ENCODE results near the gene SLC6A2. TPM values are rescaled to one million over a fixed set of nuclear protein-coding genes. Genes with fewer than 3 reads are reported as not detected.

Gene SLC6A2
- total RNA-seq, 2 experiments from 2014 or later: not detected

DNA sequence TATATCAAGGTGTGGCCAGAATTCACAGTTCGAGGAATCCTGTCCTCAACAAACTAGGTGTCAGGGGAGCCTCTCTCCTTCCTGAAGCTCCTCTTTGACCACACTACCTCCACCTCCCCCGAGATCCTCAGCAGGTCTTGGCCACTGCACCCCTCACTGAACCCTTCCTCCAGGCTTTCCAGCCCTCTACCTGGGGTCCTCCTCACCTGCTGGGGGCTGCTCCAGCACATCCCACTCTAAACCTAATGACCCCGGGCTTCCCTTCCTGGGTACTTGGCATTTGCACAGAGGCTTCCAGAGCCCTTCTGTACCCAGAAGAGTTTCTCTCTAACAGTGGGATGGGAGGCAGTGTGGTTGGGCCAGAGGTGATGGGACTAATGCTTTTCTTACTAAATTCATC lies 9.7 kb downstream of the SLC6A2 start:
- peaks cover 2% of the 10 kb centered on the region for H3K27me3 Mint-ChIP-seq
- H3K27ac Mint-ChIP-seq: no peak overlapping the region
- no peaks in the 10 kb centered on the region for H3K36me3 Mint-ChIP-seq
- ChIA-PET CTCF (interaction anchor here (1.3 kb wide), 1 partner anchor 201 kb away, joined by 3 read pairs; no protein-coding TSS in a partner anchor), POLR2A (no interaction called here)
- no peaks in the 10 kb centered on the region for H3K4me1 Mint-ChIP-seq (ENCODE audit: low read depth)
- H3K4me3 Mint-ChIP-seq: no peak overlapping the region
- DNase-seq: no peak
- H3K9me3 Mint-ChIP-seq: peaks cover 6% of the 10 kb centered on the region
- intact Hi-C loops (cut with micrococcal nuclease): no loop called here

DNA sequence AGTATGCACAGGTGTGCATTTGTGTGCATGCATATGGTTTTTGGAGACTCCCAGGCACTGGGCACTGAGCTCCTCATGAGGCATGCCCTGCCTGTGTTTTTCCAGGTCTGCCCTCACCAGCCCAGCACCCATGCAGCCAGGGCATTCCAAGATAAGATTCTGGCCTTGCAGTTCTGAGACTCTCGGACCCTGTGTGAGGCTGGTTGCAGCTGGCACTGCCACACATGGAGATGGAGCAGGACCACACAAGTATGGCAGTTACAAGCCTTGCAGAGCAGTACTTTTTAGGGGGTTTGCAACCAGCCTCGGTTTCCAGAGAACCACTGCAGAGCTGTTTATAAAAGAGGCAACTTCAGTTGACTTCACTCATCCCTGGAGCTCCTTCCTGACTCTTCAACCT lies 10.2 kb downstream of the SLC6A2 start:
- POLR2A ChIA-PET: no interaction called here
- no peak for DNase-seq
- Mint-ChIP-seq H3K4me3 (no peak overlapping the region), H3K27ac (no peak overlapping the region), H3K36me3 (no peaks in the 10 kb centered on the region), H3K27me3 (peaks cover 2% of the 10 kb centered on the region), H3K4me1 (ENCODE audit: low read depth) (no peaks in the 10 kb centered on the region), H3K9me3 (peaks cover 6% of the 10 kb centered on the region)
- CTCF ChIA-PET: interaction anchor here (1.7 kb wide), 1 partner anchor 201 kb away, joined by 5 read pairs; no protein-coding TSS in a partner anchor
- intact Hi-C loops (cut with micrococcal nuclease): no loop called here

- DNase-seq: no peak
- H3K4me3 Mint-ChIP-seq: no peak overlapping the region
- no peaks in the 10 kb centered on the region for H3K36me3 Mint-ChIP-seq
- H3K9me3 Mint-ChIP-seq: peaks cover 6% of the 10 kb centered on the region
- H3K4me1 Mint-ChIP-seq (ENCODE audit: low read depth): no peaks in the 10 kb centered on the region
- peaks cover 2% of the 10 kb centered on the region for H3K27me3 Mint-ChIP-seq
- CTCF ChIA-PET: interaction anchor here (1.3 kb wide), 1 partner anchor 203 kb away, joined by 3 read pairs; no protein-coding TSS in a partner anchor
- POLR2A ChIA-PET: no interaction called here
- intact Hi-C loops (cut with micrococcal nuclease): no loop called here
- H3K27ac Mint-ChIP-seq: no peak overlapping the region
These were observed 12.0 kb downstream of the SLC6A2 start for GRCh38 chr16:55667753-55668152.

DNA sequence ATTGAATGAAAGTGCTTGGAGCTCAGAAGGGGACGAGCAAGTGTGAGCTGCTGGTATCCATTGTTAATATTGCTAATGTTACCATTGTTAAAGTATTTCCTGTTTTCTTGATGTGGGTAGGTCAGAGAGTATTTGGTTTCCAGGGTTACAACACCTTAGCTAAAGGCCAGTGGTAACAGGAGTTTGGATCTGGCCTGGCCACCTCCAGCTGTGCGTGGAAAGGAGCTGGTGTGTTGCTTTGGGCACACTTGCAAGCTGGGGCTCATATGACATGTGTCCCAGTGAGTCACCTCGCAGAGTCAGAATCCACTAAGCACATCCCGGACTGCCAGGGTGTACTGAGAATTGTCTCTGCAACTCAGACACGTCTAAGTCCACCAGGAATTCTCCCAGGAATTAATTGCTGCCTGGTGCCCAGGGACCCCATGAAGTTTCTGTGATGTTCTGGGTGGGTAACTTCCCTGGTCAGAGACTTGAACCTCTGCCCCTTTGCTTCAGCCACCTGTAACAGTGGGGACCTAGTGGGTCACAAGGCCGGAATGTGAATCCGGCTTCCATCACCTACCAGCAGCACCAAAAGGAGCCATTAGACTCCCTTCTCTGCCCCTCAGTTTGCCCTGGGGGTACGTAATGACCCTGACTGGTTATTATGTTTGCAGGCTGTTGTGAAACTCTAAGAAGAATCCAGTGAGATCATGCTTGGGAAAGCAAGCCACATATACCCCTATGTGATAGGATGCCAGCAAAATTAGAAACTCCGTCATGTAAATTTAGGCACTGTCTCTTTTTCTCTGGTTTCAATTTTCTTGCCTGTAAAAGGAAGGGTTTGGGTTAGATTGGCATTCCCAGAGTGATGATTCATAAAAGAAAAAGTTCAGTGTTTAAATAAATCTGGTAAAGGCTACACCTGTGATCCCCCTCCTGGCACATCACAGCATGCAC lies 12.8 kb downstream of the SLC6A2 start:
- Mint-ChIP-seq H3K36me3 (no peaks in the 10 kb centered on the region), H3K27me3 (peaks cover 2% of the 10 kb centered on the region), H3K27ac (no peak overlapping the region), H3K9me3 (no peaks in the 10 kb centered on the region), H3K4me1 (ENCODE audit: low read depth) (no peaks in the 10 kb centered on the region), H3K4me3 (no peak overlapping the region)
- CTCF ChIA-PET: interaction anchor here (1.3 kb wide), 1 partner anchor 204 kb away, joined by 3 read pairs; no protein-coding TSS in a partner anchor
- POLR2A ChIA-PET: no interaction called here
- DNase-seq: no peak
- intact Hi-C loops (cut with micrococcal nuclease): no loop called here

GRCh38 chr16:55671206-55671973 lies 15.6 kb downstream of the SLC6A2 start:
- Mint-ChIP-seq H3K9me3 (no peaks in the 10 kb centered on the region), H3K4me1 (ENCODE audit: low read depth) (no peaks in the 10 kb centered on the region), H3K36me3 (no peaks in the 10 kb centered on the region), H3K27ac (no peak overlapping the region), H3K4me3 (no peak overlapping the region), H3K27me3 (peaks cover 4% of the 10 kb centered on the region)
- intact Hi-C loops (cut with micrococcal nuclease): no loop called here
- DNase-seq: no peak
- ChIA-PET CTCF (no interaction called here), POLR2A (no interaction called here)

DNA sequence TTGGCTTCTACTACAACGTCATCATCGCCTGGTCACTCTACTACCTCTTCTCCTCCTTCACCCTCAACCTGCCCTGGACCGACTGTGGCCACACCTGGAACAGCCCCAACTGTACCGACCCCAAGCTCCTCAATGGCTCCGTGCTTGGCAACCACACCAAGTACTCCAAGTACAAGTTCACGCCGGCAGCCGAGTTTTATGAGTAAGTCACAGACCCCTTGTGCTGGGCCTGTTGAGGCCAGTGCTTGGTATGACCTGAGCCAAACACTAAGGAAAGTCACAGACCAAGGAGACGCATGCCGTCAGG lies 16.1 kb downstream of the SLC6A2 start:
- CTCF ChIA-PET: no interaction called here
- POLR2A ChIA-PET: no interaction called here
- Mint-ChIP-seq H3K4me3 (no peak overlapping the region), H3K36me3 (no peaks in the 10 kb centered on the region), H3K27ac (no peak overlapping the region), H3K27me3 (peaks cover 4% of the 10 kb centered on the region), H3K9me3 (no peaks in the 10 kb centered on the region), H3K4me1 (ENCODE audit: low read depth) (no peaks in the 10 kb centered on the region)
- no peak for DNase-seq
- intact Hi-C loops (cut with micrococcal nuclease): no loop called here

GRCh38 chr16:55672471-55672870 lies 16.7 kb downstream of the SLC6A2 start:
- Mint-ChIP-seq H3K27me3 (peaks cover 4% of the 10 kb centered on the region), H3K27ac (no peak overlapping the region), H3K4me3 (no peak overlapping the region), H3K36me3 (no peaks in the 10 kb centered on the region), H3K4me1 (ENCODE audit: low read depth) (no peaks in the 10 kb centered on the region), H3K9me3 (no peaks in the 10 kb centered on the region)
- POLR2A ChIA-PET: no interaction called here
- CTCF ChIA-PET: no interaction called here
- intact Hi-C loops (cut with micrococcal nuclease): no loop called here
- DNase-seq: no peak

- intact Hi-C loops (cut with micrococcal nuclease): no loop called here
- CTCF ChIA-PET: no interaction called here
- Mint-ChIP-seq H3K4me1 (ENCODE audit: low read depth) (no peaks in the 10 kb centered on the region), H3K27ac (no peak overlapping the region), H3K36me3 (no peaks in the 10 kb centered on the region), H3K9me3 (no peaks in the 10 kb centered on the region), H3K4me3 (no peak overlapping the region), H3K27me3 (peaks cover 4% of the 10 kb centered on the region)
- POLR2A ChIA-PET: no interaction called here
- DNase-seq: no peak
These were observed 22.5 kb downstream of the SLC6A2 start for GRCh38 chr16:55678161-55678821.

- Mint-ChIP-seq H3K4me3 (no peak overlapping the region), H3K36me3 (no peaks in the 10 kb centered on the region), H3K27ac (no peak overlapping the region), H3K4me1 (ENCODE audit: low read depth) (no peaks in the 10 kb centered on the region), H3K9me3 (peaks cover 2% of the 10 kb centered on the region), H3K27me3 (peaks cover 2% of the 10 kb centered on the region)
- POLR2A ChIA-PET: no interaction called here
- CTCF ChIA-PET: no interaction called here
- intact Hi-C loops (cut with micrococcal nuclease): no loop called here
- DNase-seq: no peak
These were observed 26.3 kb downstream of the SLC6A2 start for GRCh38 chr16:55682086-55682485.

- intact Hi-C loops (cut with micrococcal nuclease): no loop called here
- POLR2A ChIA-PET: no interaction called here
- Mint-ChIP-seq H3K27ac (no peak overlapping the region), H3K27me3 (peaks cover 13% of the 10 kb centered on the region), H3K36me3 (no peaks in the 10 kb centered on the region), H3K4me1 (ENCODE audit: low read depth) (no peaks in the 10 kb centered on the region), H3K4me3 (no peak overlapping the region), H3K9me3 (peaks cover 2% of the 10 kb centered on the region)
- no peak for DNase-seq
- CTCF ChIA-PET: no interaction called here
These were observed 30.2 kb downstream of the SLC6A2 start for GRCh38 chr16:55685973-55686372.

DNA sequence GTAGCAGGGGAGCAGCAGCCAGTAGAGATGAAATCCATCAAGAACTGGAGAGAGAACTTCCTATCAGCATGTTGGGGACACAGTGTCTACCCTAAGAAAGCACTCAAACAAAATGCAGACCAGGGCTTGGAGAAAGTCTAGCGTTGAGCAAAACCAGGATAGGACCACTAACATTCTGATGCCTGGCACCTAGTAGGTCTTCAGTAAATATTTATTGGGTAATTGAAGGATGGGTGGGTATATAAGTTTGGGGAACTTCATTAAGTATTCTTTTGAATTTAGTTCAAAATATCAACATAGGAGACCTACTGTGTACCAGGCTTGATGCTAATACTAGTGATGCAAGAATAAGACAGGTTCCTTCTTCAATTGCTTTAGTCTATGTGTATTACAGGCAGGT lies 30.9 kb downstream of the SLC6A2 start:
- no peaks in the 10 kb centered on the region for H3K4me1 Mint-ChIP-seq (ENCODE audit: low read depth)
- intact Hi-C loops (cut with micrococcal nuclease): no loop called here
- peaks cover 2% of the 10 kb centered on the region for H3K9me3 Mint-ChIP-seq
- POLR2A ChIA-PET: no interaction called here
- CTCF ChIA-PET: no interaction called here
- DNase-seq: no peak
- H3K27ac Mint-ChIP-seq: no peak overlapping the region
- H3K27me3 Mint-ChIP-seq: peaks cover 13% of the 10 kb centered on the region
- H3K36me3 Mint-ChIP-seq: no peaks in the 10 kb centered on the region
- no peak overlapping the region for H3K4me3 Mint-ChIP-seq

- Mint-ChIP-seq H3K9me3 (peaks cover 2% of the 10 kb centered on the region), H3K27me3 (peaks cover 15% of the 10 kb centered on the region), H3K4me3 (no peak overlapping the region), H3K27ac (no peak overlapping the region), H3K4me1 (ENCODE audit: low read depth) (no peaks in the 10 kb centered on the region), H3K36me3 (no peaks in the 10 kb centered on the region)
- DNase-seq: no peak
- ChIA-PET POLR2A (no interaction called here), CTCF (no interaction called here)
- intact Hi-C loops (cut with micrococcal nuclease): no loop called here
These were observed 32.0 kb downstream of the SLC6A2 start for GRCh38 chr16:55687802-55688201.
